ENCODE data around the gene BCL11B. TPM values are rescaled to one million over a fixed set of nuclear protein-coding genes. Genes with fewer than 3 reads are reported as not detected.

Gene BCL11B
- polyA plus RNA-seq, 4 donors = 0.60 to 3.1 (median 2.5) TPM

GRCh38 chr14:99203080-99203479 lies 68.9 kb downstream of the BCL11B start:
- DNase-seq (ENCODE audit: low read depth in 4 of 4, low spot score in 3 of 4) = no peak

- DNase-seq (ENCODE audit: low read depth in 4 of 4, low spot score in 3 of 4) = no peak
These were observed 69.5 kb downstream of the BCL11B start for GRCh38 chr14:99202516-99202915.

- DNase-seq (ENCODE audit: low read depth in 4 of 4, low spot score in 3 of 4) = no peak
These were observed 70.5 kb downstream of the BCL11B start for GRCh38 chr14:99201351-99202073.

- DNase-seq (ENCODE audit: low read depth in 4 of 4, low spot score in 3 of 4) = no peak
These were observed 71.4 kb downstream of the BCL11B start for GRCh38 chr14:99200654-99201005.

- DNase-seq (ENCODE audit: low read depth in 4 of 4, low spot score in 3 of 4) = no peak
These were observed 71.9 kb downstream of the BCL11B start for GRCh38 chr14:99199846-99200653.

- no peak for DNase-seq (ENCODE audit: low read depth in 4 of 4, low spot score in 3 of 4)
These were observed 73.1 kb downstream of the BCL11B start for GRCh38 chr14:99198746-99199502.

- DNase-seq (ENCODE audit: low read depth in 4 of 4, low spot score in 3 of 4) = no peak
These were observed 75.7 kb downstream of the BCL11B start for GRCh38 chr14:99196310-99196650.

- no peak for DNase-seq (ENCODE audit: low read depth in 4 of 4, low spot score in 3 of 4)
These were observed 76.2 kb downstream of the BCL11B start for GRCh38 chr14:99195602-99196309.

GRCh38 chr14:99194736-99195135 lies 77.3 kb downstream of the BCL11B start:
- DNase-seq (ENCODE audit: low read depth in 4 of 4, low spot score in 3 of 4) = no peak

GRCh38 chr14:99194136-99194535 lies 77.9 kb downstream of the BCL11B start:
- DNase-seq (ENCODE audit: low read depth in 4 of 4, low spot score in 3 of 4) = no peak

- no peak for DNase-seq (ENCODE audit: low read depth in 4 of 4, low spot score in 3 of 4)
These were observed 79.2 kb downstream of the BCL11B start for GRCh38 chr14:99192830-99193229.

GRCh38 chr14:99192028-99192621 lies 79.9 kb downstream of the BCL11B start:
- DNase-seq (ENCODE audit: low read depth in 4 of 4, low spot score in 3 of 4) = peak in 3 of 4 donors; percentile 36 to 60 (median 47)

- no peak for DNase-seq (ENCODE audit: low read depth in 4 of 4, low spot score in 3 of 4)
These were observed 80.5 kb downstream of the BCL11B start for GRCh38 chr14:99191395-99192027.

GRCh38 chr14:99190696-99191394 lies 81.2 kb downstream of the BCL11B start:
- DNase-seq (ENCODE audit: low read depth in 4 of 4, low spot score in 3 of 4) = no peak

GRCh38 chr14:99189201-99189801 lies 82.7 kb downstream of the BCL11B start:
- no peak for DNase-seq (ENCODE audit: low read depth in 4 of 4, low spot score in 3 of 4)

GRCh38 chr14:99188731-99189191 lies 83.2 kb downstream of the BCL11B start:
- DNase-seq (ENCODE audit: low read depth in 4 of 4, low spot score in 3 of 4) = no peak

GRCh38 chr14:99187858-99188257 lies 84.1 kb downstream of the BCL11B start:
- DNase-seq (ENCODE audit: low read depth in 4 of 4, low spot score in 3 of 4) = no peak

GRCh38 chr14:99186956-99187690 lies 84.9 kb downstream of the BCL11B start:
- DNase-seq (ENCODE audit: low read depth in 4 of 4, low spot score in 3 of 4) = no peak

All from left renal pelvis (tissue), 4 donors.